WTC11 (cell line): ENCODE measurements around the gene THBD. TPM values are rescaled to one million over a fixed set of nuclear protein-coding genes. Genes with fewer than 3 reads are reported as not detected.

ENCODE experiments used
- ATAC-seq: fragments of 200-7000 bp; cut with Tn5 transposase; 2 replicates; pipeline ENCODE4 v1.10.0; 2021; ENCODE audit warnings: mild to moderate bottlenecking, moderate library complexity
- CTCF ChIA-PET: fragments of 300-600 bp; sonication (Branson Sonifier 250); formaldehyde crosslinking; loops from one replicate; lab custom pipeline; 2021; ENCODE audit warnings: antibody characterized with exemption; lab: Charles Lee
- POLR2A ChIA-PET: fragments of 350-600 bp; sonication (Branson Sonifier 250); formaldehyde crosslinking; loops from one replicate; lab custom pipeline; 2021; ENCODE audit warnings: antibody characterized with exemption; lab: Charles Lee
- DNase-seq: peaks from one replicate; pipeline ENCODE4 v3.0.0; 2021; ENCODE audit warnings: low spot score
- H3K27ac Mint-ChIP-seq: 2 replicates; pipeline ENCODE4 v1.8.0; 2021; ENCODE audit warnings: mixed read lengths
- H3K27me3 Mint-ChIP-seq: 2 replicates; pipeline ENCODE4 v1.8.0; 2021; ENCODE audit warnings: low read depth, mild to moderate bottlenecking, moderate library complexity, mixed read lengths
- H3K36me3 Mint-ChIP-seq: 2 replicates; pipeline ENCODE4 v1.8.0; 2021; ENCODE audit warnings: mixed read lengths
- H3K4me1 Mint-ChIP-seq: 2 replicates; pipeline ENCODE4 v1.8.0; 2022; ENCODE audit warnings: mixed read lengths
- H3K4me3 Mint-ChIP-seq: 2 replicates; pipeline ENCODE4 v1.8.0; 2021; ENCODE audit warnings: mild to moderate bottlenecking, moderate library complexity, mixed read lengths
- H3K9me3 Mint-ChIP-seq: 2 replicates; pipeline ENCODE4 v1.8.0; 2021; ENCODE audit warnings: mixed read lengths
- AR ChIP-seq: fragments of 250-450 bp; sonication (Bioruptor Pico); IDR thresholded peaks from 2 replicates; pipeline ENCODE4 v1.9.0; 2021; ENCODE audit warnings: mild to moderate bottlenecking
- ATF2 ChIP-seq: sonication (generic); formaldehyde crosslinking; IDR thresholded peaks from 2 replicates; pipeline ENCODE4 v1.8.1; 2022; ENCODE audit warnings: low read depth, missing genetic modification reagents, borderline replicate concordance
- ELF4 ChIP-seq: sonication (generic); formaldehyde crosslinking; IDR thresholded peaks from 2 replicates; pipeline ENCODE4 v1.8.1; 2022; ENCODE audit warnings: low read depth, mild to moderate bottlenecking, moderate library complexity, missing genetic modification reagents
- FOXP1 ChIP-seq: sonication (generic); formaldehyde crosslinking; IDR thresholded peaks from 2 replicates; pipeline ENCODE4 v1.8.0; 2022; ENCODE audit warnings: missing genetic modification reagents, mild to moderate bottlenecking, moderate library complexity, borderline replicate concordance
- IRF2 ChIP-seq: sonication (generic); formaldehyde crosslinking; IDR thresholded peaks from 2 replicates; pipeline ENCODE4 v1.8.0; 2022; ENCODE audit warnings: low read depth, missing genetic modification reagents, borderline replicate concordance
- SMAD4 ChIP-seq: sonication (generic); formaldehyde crosslinking; IDR thresholded peaks from 2 replicates; pipeline ENCODE4 v1.8.0; 2022; ENCODE audit warnings: mild to moderate bottlenecking, missing genetic modification reagents
- ZBTB21 ChIP-seq: sonication (generic); formaldehyde crosslinking; IDR thresholded peaks from 2 replicates; pipeline ENCODE4 v1.8.1; 2023; ENCODE audit warnings: mild to moderate bottlenecking, missing genetic modification reagents, borderline replicate concordance
- ZNF138 ChIP-seq: sonication (generic); formaldehyde crosslinking; conservative IDR thresholded peaks from 2 replicates; pipeline ENCODE4 v1.8.1; 2022; ENCODE audit warnings: mild to moderate bottlenecking, moderate library complexity, missing genetic modification reagents
- ZNF512 ChIP-seq: sonication (generic); formaldehyde crosslinking; IDR thresholded peaks from 2 replicates; pipeline ENCODE4 v1.8.1; 2022; ENCODE audit warnings: missing genetic modification reagents, borderline replicate concordance
- total RNA-seq: library from RNA; stranded (reverse); gene quantifications from 3 replicates; pipeline ENCODE4 v1.2.3, GENCODE V29; 2021
- TF ChIP-seq, protein P1 (sequence below): sonication (generic); formaldehyde crosslinking; IDR thresholded peaks from 2 replicates; pipeline ENCODE4 v1.8.1; 2023; ENCODE audit warnings: mild to moderate bottlenecking, moderate library complexity, missing genetic modification reagents
- TF ChIP-seq, protein P2 (sequence below): sonication (generic); formaldehyde crosslinking; IDR thresholded peaks from 2 replicates; pipeline ENCODE4 v1.8.0; 2022; ENCODE audit warnings: mild to moderate bottlenecking, missing genetic modification reagents
- TF ChIP-seq, protein P3 (sequence below): sonication (generic); formaldehyde crosslinking; IDR thresholded peaks from 2 replicates; pipeline ENCODE4 v1.8.1; 2022; ENCODE audit warnings: low read depth, mild to moderate bottlenecking, moderate library complexity, missing genetic modification reagents, borderline replicate concordance
- TF ChIP-seq, protein P4 (sequence below): sonication (generic); formaldehyde crosslinking; IDR thresholded peaks from 2 replicates; pipeline ENCODE4 v1.8.0; 2023; ENCODE audit warnings: mild to moderate bottlenecking, missing genetic modification reagents
- TF ChIP-seq, protein P5 (sequence below): sonication (generic); formaldehyde crosslinking; IDR thresholded peaks from 2 replicates; pipeline ENCODE4 v1.8.0; 2023; ENCODE audit warnings: missing genetic modification reagents

THBD gene
- total RNA-seq, 1 experiment from 2014 or later, result 1.0 TPM

GRCh38 chr20:23084845-23085365 is 35.4 kb upstream of the THBD start (continued):
- TF ChIP-seq, protein P1, sequence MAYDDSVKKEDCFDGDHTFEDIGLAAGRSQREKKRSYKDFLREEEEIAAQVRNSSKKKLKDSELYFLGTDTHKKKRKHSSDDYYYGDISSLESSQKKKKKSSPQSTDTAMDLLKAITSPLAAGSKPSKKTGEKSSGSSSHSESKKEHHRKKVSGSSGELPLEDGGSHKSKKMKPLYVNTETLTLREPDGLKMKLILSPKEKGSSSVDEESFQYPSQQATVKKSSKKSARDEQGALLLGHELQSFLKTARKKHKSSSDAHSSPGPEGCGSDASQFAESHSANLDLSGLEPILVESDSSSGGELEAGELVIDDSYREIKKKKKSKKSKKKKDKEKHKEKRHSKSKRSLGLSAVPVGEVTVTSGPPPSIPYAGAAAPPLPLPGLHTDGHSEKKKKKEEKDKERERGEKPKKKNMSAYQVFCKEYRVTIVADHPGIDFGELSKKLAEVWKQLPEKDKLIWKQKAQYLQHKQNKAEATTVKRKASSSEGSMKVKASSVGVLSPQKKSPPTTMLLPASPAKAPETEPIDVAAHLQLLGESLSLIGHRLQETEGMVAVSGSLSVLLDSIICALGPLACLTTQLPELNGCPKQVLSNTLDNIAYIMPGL (CRISPR knock-in tag), result no peak

DNA sequence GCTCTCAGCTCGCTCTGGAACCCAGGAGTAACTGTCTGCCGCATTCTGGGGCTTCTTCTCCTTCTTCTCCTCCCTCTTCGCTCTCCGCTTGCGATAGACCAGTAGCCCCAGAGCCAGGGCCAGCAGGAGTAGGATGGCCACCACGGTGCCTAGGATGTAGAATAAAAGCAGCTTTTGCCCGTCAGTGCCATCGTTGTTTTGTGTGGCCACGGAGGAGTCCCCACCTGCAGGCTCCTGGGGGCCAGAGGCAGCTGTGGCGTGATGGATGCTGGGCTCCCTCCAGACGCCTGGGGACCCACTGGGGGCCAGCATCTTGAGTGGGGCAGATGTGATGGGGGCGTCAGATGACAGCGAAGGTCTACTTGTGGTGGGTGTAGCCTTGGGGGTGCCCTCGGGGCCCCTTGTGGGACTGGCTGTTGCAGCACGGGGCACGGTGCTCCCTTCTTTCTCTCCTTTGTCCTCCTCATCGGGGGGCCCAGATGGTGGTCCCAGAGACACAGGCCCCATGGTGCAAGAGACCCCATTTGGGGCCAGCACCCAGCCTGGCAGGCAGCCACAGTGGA is 34.9 kb upstream of the THBD start:
- Mint-ChIP-seq H3K4me3 (no peak overlapping the region), H3K36me3 (no peaks in the 10 kb centered on the region)

More for the DNA sequence above, 34.9 kb upstream of the THBD start:
- H3K9me3 Mint-ChIP-seq, result no peaks in the 10 kb centered on the region
- DNase-seq (no peak), ATAC-seq (no peak)
- no peaks in the 10 kb centered on the region; the same call in 1 of the 2 replicates for H3K27me3 Mint-ChIP-seq
- H3K4me1 Mint-ChIP-seq, result peaks cover 28% of the 10 kb centered on the region
- H3K27ac Mint-ChIP-seq, result no peak overlapping the region
- CTCF ChIA-PET, result interaction anchor here (0.9 kb wide), 1 partner anchor 33 kb away, joined by 4 read pairs; no protein-coding TSS in a partner anchor
- POLR2A ChIA-PET, result no interaction called here
- TF ChIP-seq, protein P2, sequence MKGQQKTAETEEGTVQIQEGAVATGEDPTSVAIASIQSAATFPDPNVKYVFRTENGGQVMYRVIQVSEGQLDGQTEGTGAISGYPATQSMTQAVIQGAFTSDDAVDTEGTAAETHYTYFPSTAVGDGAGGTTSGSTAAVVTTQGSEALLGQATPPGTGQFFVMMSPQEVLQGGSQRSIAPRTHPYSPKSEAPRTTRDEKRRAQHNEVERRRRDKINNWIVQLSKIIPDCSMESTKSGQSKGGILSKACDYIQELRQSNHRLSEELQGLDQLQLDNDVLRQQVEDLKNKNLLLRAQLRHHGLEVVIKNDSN (CRISPR knock-in tag), result no peak
- TF ChIP-seq ZBTB21 (CRISPR knock-in tag) (no peak), AR (no peak), SMAD4 (CRISPR knock-in tag) (no peak), ZNF138 (CRISPR knock-in tag) (no peak), ELF4 (CRISPR knock-in tag) (no peak), FOXP1 (CRISPR knock-in tag) (no peak), ZNF512 (CRISPR knock-in tag) (no peak), ATF2 (CRISPR knock-in tag) (no peak), IRF2 (CRISPR knock-in tag) (no peak)
- TF ChIP-seq, protein P3, sequence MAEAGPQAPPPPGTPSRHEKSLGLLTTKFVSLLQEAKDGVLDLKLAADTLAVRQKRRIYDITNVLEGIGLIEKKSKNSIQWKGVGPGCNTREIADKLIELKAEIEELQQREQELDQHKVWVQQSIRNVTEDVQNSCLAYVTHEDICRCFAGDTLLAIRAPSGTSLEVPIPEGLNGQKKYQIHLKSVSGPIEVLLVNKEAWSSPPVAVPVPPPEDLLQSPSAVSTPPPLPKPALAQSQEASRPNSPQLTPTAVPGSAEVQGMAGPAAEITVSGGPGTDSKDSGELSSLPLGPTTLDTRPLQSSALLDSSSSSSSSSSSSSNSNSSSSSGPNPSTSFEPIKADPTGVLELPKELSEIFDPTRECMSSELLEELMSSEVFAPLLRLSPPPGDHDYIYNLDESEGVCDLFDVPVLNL (CRISPR knock-in tag), result no peak
- TF ChIP-seq, protein P4, sequence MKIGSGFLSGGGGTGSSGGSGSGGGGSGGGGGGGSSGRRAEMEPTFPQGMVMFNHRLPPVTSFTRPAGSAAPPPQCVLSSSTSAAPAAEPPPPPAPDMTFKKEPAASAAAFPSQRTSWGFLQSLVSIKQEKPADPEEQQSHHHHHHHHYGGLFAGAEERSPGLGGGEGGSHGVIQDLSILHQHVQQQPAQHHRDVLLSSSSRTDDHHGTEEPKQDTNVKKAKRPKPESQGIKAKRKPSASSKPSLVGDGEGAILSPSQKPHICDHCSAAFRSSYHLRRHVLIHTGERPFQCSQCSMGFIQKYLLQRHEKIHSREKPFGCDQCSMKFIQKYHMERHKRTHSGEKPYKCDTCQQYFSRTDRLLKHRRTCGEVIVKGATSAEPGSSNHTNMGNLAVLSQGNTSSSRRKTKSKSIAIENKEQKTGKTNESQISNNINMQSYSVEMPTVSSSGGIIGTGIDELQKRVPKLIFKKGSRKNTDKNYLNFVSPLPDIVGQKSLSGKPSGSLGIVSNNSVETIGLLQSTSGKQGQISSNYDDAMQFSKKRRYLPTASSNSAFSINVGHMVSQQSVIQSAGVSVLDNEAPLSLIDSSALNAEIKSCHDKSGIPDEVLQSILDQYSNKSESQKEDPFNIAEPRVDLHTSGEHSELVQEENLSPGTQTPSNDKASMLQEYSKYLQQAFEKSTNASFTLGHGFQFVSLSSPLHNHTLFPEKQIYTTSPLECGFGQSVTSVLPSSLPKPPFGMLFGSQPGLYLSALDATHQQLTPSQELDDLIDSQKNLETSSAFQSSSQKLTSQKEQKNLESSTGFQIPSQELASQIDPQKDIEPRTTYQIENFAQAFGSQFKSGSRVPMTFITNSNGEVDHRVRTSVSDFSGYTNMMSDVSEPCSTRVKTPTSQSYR (CRISPR knock-in tag), result no peak
- TF ChIP-seq, protein P5, sequence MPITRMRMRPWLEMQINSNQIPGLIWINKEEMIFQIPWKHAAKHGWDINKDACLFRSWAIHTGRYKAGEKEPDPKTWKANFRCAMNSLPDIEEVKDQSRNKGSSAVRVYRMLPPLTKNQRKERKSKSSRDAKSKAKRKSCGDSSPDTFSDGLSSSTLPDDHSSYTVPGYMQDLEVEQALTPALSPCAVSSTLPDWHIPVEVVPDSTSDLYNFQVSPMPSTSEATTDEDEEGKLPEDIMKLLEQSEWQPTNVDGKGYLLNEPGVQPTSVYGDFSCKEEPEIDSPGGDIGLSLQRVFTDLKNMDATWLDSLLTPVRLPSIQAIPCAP (CRISPR knock-in tag), result no peak
